K562 (cell line): Measurements from ENCODE around the gene CAB39. TPM values are rescaled to one million over a fixed set of nuclear protein-coding genes. Genes with fewer than 3 reads are reported as not detected.

Experiments
- ATAC-seq: fragments of 200-7000 bp; cut with Tn5 transposase; 3 replicates; pipeline ENCODE4 v1.9.1; 2020; ENCODE audit warnings: moderate library complexity
- BruUV-seq: library from RNA; stranded (reverse); fragments of 400-500 nt; replicated peaks from 2 replicates; lab custom pipeline; 2021; lab: Mats Ljungman, UMichigan
- CTCF ChIA-PET: fragments of 300-600 bp; formaldehyde crosslinking; extraction: SDS; loops from one replicate; lab custom pipeline; 2021; ENCODE audit warnings: low intra/inter-chr PET ratio; lab: Yijun Ruan, JAX
- POLR2A ChIA-PET: fragments of 300-600, 350-650 bp; sonication (Branson Sonifier 250); formaldehyde crosslinking; extraction: SDS; loops from one replicate; lab custom pipeline; 2021; ENCODE audit warnings: antibody characterized with exemption, inconsistent platforms; lab: Yijun Ruan, JAX
- DNase-seq, 4 experiments: peaks; one replicate each; pipeline versions ENCODE4 v3.0.0 to v3.0.0-alpha.2; 2011 to 2018; ENCODE audit warnings: low spot score in 3 of 4, mixed read lengths in 3 of 4; ENCODE audit errors: extremely low read depth in 1 of 4
- FAIRE-seq: peaks from 2 replicates; lab custom pipeline; 2011; peaks lifted over from hg19 to GRCh38; lab: Jason Lieb, UNC
- H2AFZ ChIP-seq: 2 replicates; pipeline ENCODE4 v1.6.0; 2011; ENCODE audit warnings: low read depth, low read length, control low read depth, inconsistent platforms
- H3K27ac ChIP-seq: fragments of 200-600 bp; 3 replicates; pipeline ENCODE4 v1.8.0; 2011; ENCODE audit warnings: low read depth, mild to moderate bottlenecking, control low read depth, inconsistent platforms, low read length, moderate library complexity, mixed read lengths; ENCODE audit errors: extremely low read depth
- H3K27me3 ChIP-seq, 2 experiments: fragments of 300-600 bp in 1 of 2; 2 replicates in 1 of 2; 3 replicates in 1 of 2; pipeline versions ENCODE4 v1.6.0 to v1.8.0; 2011; ENCODE audit warnings: inconsistent platforms in 2 of 2, low read length in 2 of 2, mild to moderate bottlenecking in 1 of 2, mixed read lengths in 1 of 2, moderate library complexity in 1 of 2; ENCODE audit not compliant: control insufficient read depth in 2 of 2, insufficient read depth in 2 of 2
- H3K36me3 ChIP-seq: fragments of 300-600 bp; 3 replicates; pipeline ENCODE4 v1.8.0; 2011; ENCODE audit warnings: mild to moderate bottlenecking, low read length, inconsistent platforms; ENCODE audit not compliant: control insufficient read depth, insufficient read depth
- H3K4me1 ChIP-seq, 2 experiments: fragments of 200-600 bp in 1 of 2; replicated peaks in 1 of 2; 2 replicates in 1 of 2; 3 replicates in 1 of 2; pipeline versions ENCODE4 v1.5.1 to v1.8.0; 2011; ENCODE audit warnings: inconsistent platforms in 2 of 2, low read length in 2 of 2, mild to moderate bottlenecking in 1 of 2, mixed read lengths in 1 of 2, moderate library complexity in 1 of 2; ENCODE audit not compliant: control insufficient read depth in 2 of 2, insufficient read depth in 2 of 2
- H3K4me2 ChIP-seq: 2 replicates; pipeline ENCODE4 v1.6.1; 2011; ENCODE audit warnings: low read length, control low read depth, inconsistent platforms, mixed read lengths; ENCODE audit not compliant: insufficient read depth
- H3K4me3 ChIP-seq: fragments of 200-600 bp; sonication (generic), shearing (Covaris generic); 2 replicates; pipeline ENCODE4 v1.5.1; 2016; ENCODE audit warnings: control low read depth, inconsistent platforms
- H3K79me2 ChIP-seq: fragments of 200-600 bp; 3 replicates; pipeline ENCODE4 v1.8.0; 2011; ENCODE audit warnings: low read length, inconsistent platforms; ENCODE audit not compliant: control insufficient read depth, insufficient read depth
- H3K9ac ChIP-seq, 2 experiments: 2 replicates each; pipeline versions ENCODE4 v1.6.0 to v1.6.1; 2011; ENCODE audit warnings: low read depth in 2 of 2, low read length in 2 of 2, control low read depth in 1 of 2, inconsistent platforms in 1 of 2, mild to moderate bottlenecking in 1 of 2, mixed read lengths in 1 of 2; ENCODE audit not compliant: insufficient read depth in 1 of 2
- H3K9me1 ChIP-seq: one replicate; pipeline ENCODE4 v1.6.0; 2011; ENCODE audit warnings: inconsistent platforms, mild to moderate bottlenecking, low read length, moderate library complexity; ENCODE audit not compliant: control insufficient read depth, insufficient read depth
- H3K9me3 ChIP-seq: replicated peaks from 2 replicates; pipeline ENCODE4 v1.5.1; 2011; ENCODE audit warnings: low read depth, low read length, inconsistent platforms; ENCODE audit not compliant: control insufficient read depth, insufficient read depth
- H4K20me1 ChIP-seq: replicated peaks from 2 replicates; pipeline ENCODE4 v1.6.1; 2011; ENCODE audit warnings: low read length, inconsistent platforms, mixed read lengths; ENCODE audit not compliant: control insufficient read depth, insufficient read depth
- HMBOX1 ChIP-seq: sonication (generic); IDR thresholded peaks from 2 replicates; pipeline ENCODE4 v1.6.1; 2016
- KLF6 ChIP-seq: fragments of 250-450 bp; sonication (Bioruptor Pico); IDR thresholded peaks from 2 replicates; pipeline ENCODE4 v1.4.0; 2020; ENCODE audit warnings: mild to moderate bottlenecking, moderate library complexity, borderline replicate concordance
- NFIC ChIP-seq: fragments of 450-650 bp; IDR thresholded peaks from 2 replicates; pipeline ENCODE4 v1.6.1; 2017; ENCODE audit warnings: mild to moderate bottlenecking, inconsistent platforms
- PPARD ChIP-seq: fragments of 250-450 bp; sonication (Bioruptor Pico); IDR thresholded peaks from 2 replicates; pipeline ENCODE4 v1.8.0; 2022; ENCODE audit warnings: inconsistent platforms, mild to moderate bottlenecking, moderate library complexity
- PREB ChIP-seq: sonication (generic); formaldehyde crosslinking; IDR thresholded peaks from 2 replicates; pipeline ENCODE4 v1.8.1; 2023; ENCODE audit warnings: mild to moderate bottlenecking, missing genetic modification reagents
- SETDB1 ChIP-seq: IDR thresholded peaks from one replicate; pipeline ENCODE4 v1.6.1; 2012; ENCODE audit warnings: low read length, control low read depth, inconsistent platforms
- SFPQ ChIP-seq: fragments of 200-400 bp; formaldehyde crosslinking; IDR thresholded peaks from 2 replicates; pipeline ENCODE4 v1.6.1; 2017; ENCODE audit warnings: mild to moderate bottlenecking, low read depth, low read length, moderate library complexity
- SIX5 ChIP-seq, 2 experiments: IDR thresholded peaks; 2 replicates each; pipeline ENCODE4 v1.6.1; 2011; ENCODE audit warnings: low read length in 2 of 2, borderline replicate concordance in 1 of 2, low read depth in 1 of 2, mild to moderate bottlenecking in 1 of 2, moderate library complexity in 1 of 2; ENCODE audit not compliant: insufficient read depth in 1 of 2
- SOX6 ChIP-seq: fragments of 450-650 bp; IDR thresholded peaks from 2 replicates; pipeline ENCODE4 v1.6.1; 2014; ENCODE audit warnings: mild to moderate bottlenecking
- ZBTB34 ChIP-seq: fragments of 250-450 bp; sonication (Bioruptor Pico); IDR thresholded peaks from 2 replicates; pipeline ENCODE4 v1.8.0; 2021; ENCODE audit warnings: mild to moderate bottlenecking, moderate library complexity
- ZNF740 ChIP-seq, 3 experiments: fragments of 200-800 bp in 1 of 3; sonication (Bioruptor generic) in 1 of 3; sonication (generic) in 1 of 3; formaldehyde crosslinking in 1 of 3; IDR thresholded peaks; 2 replicates each; pipeline versions ENCODE4 v1.6.1 to v1.8.0; 2016 to 2022; ENCODE audit warnings: mild to moderate bottlenecking in 2 of 3, missing compliant biosample characterization in 2 of 3, missing genetic modification characterization in 2 of 3, missing genetic modification reagents in 1 of 3
- WGBS: fragments of 100-300 bp; shearing (Covaris generic); methylation state at CpG from one replicate; pipeline ENCODE4 v1.1.6; 2016; ENCODE audit warnings: low coverage, mixed read lengths; ENCODE audit not compliant: insufficient coverage; ENCODE audit errors: missing lambda C conversion rate; 5-methylcytosine and 5-hydroxymethylcytosine counted together
- in situ Hi-C: fragments of 300-500 bp; cut with MboI; formaldehyde crosslinking; loops from 4 replicates; pipeline ENCODE4 v1.15.0; 2018; ENCODE audit warnings: inconsistent platforms, mixed read lengths
- intact Hi-C: fragments of 100-400 bp; cut with micrococcal nuclease; formaldehyde crosslinking; loops from 2 replicates; pipeline ENCODE4 v1.14.2; 2022
- polyA plus RNA-seq, 8 experiments: library from polyadenylated mRNA; depleted of rRNA in 4 of 8; stranded (reverse) in 5 of 8; unstranded in 3 of 8; fragments of >200 nt; fragmentation: Nextera tagmentation in 2 of 8; fragmentation: Illumina TruSeq in 1 of 8; extraction: Ambion mirVana in 2 of 8; extraction: Trizol in 1 of 8; gene quantifications; 2 replicates each; pipeline versions ENCODE4 v1.2.1 to v1.2.3, GENCODE V29; 2011 to 2014; ENCODE audit warnings: inconsistent platforms in 1 of 8, missing spikeins in 1 of 8
- total RNA-seq, 7 experiments: library from RNA; depleted of rRNA in 6 of 7; stranded (reverse); fragments of >200 nt in 6 of 7; fragmentation: Illumina TruSeq in 2 of 7; extraction: Trizol in 2 of 7; gene quantifications; 2 replicates each; pipeline versions ENCODE4 v1.2.1 to v1.2.3, GENCODE V29; 2011 to 2021; ENCODE audit warnings: low replicate concordance in 1 of 7

CAB39 gene
- total and polyA plus RNA-seq, 9 of the 15 experiments (the other 6 are each of a cell fraction or from before 2014, with no cell fraction given) = 27.2 to 94.4 (median 70.1) TPM

- TF ChIP-seq HMBOX1 = 0 out of 2 replicates have a peak, but pooled peaks have one; percentile 37
These were observed 21.9 kb downstream of the CAB39 start (continued) for GRCh38 chr2:230734247-230735175.

GRCh38 chr2:230735884-230736283 is 23.2 kb downstream of the CAB39 start:
- WGBS = 55% methylated on average over 2 of the region's 2 CpGs
- Histone ChIP-seq H3K36me3 (peaks cover 47% of the 10 kb centered on the region; the same call in 2 of the 3 replicates), H3K9me1 (no peaks in the 10 kb centered on the region), H3K27me3 (no peaks in the 10 kb centered on the region), H3K27ac (no peak overlapping the region), H3K4me3 (no peak overlapping the region), H4K20me1 (peaks cover 12% of the 10 kb centered on the region), H3K79me2 (peaks cover 100% of the 10 kb centered on the region), H3K9ac (no peak overlapping the region), H3K4me1 (peaks cover 4 to 37% of the 10 kb centered on the region in 2 experiments; a peak in 3 of 5 replicates), H2AFZ (no peak overlapping the region), H3K4me2 (no peak overlapping the region), H3K9me3 (no peaks in the 10 kb centered on the region)
- DNase-seq = no peak
- no peak for ATAC-seq
- intact Hi-C loops = no loop called here
- ChIA-PET POLR2A (interaction anchor here (0.6 to 1.6 kb wide), 2 partner anchors 8 to 23 kb away, joined by 4 to 5 read pairs; no protein-coding TSS in a partner anchor), CTCF (no interaction called here)
- BruUV-seq = no TSS peak
- FAIRE-seq = no peak
- in situ Hi-C loops = no loop called here
- TF ChIP-seq PPARD (CRISPR knock-in tag) = no peak
- no peak for TF ChIP-seq SETDB1
- no peak for TF ChIP-seq SIX5 (IDR thresholded peaks at IDR 0.05; ENCODE audit: borderline replicate concordance in 1 of 2, insufficient read depth in 1 of 2, low read depth in 1 of 2, low read length in 2 of 2)
- no peak for TF ChIP-seq KLF6
- TF ChIP-seq SFPQ = no peak
- no peak for TF ChIP-seq NFIC
- TF ChIP-seq SOX6 = no peak
- no peak for TF ChIP-seq ZNF740 (CRISPR knock-in tag; IDR thresholded peaks at IDR 0.05)
- no peak for TF ChIP-seq ZNF740 (tag; IDR thresholded peaks at IDR 0.05)
- no peak for TF ChIP-seq ZBTB34
- no peak for TF ChIP-seq PREB (CRISPR knock-in tag)
